Chondrocyte (in vitro differentiated cells): ENCODE data around the gene ATP5PD. TPM values are rescaled to one million over a fixed set of nuclear protein-coding genes. Genes with fewer than 3 reads are reported as not detected.

Source experiments
- DNase-seq: peaks from one replicate; pipeline ENCODE4 v3.0.0; 2021; ENCODE audit warnings: mixed read lengths, low spot score
- H3K27ac Mint-ChIP-seq: one replicate; pipeline ENCODE4 v1.8.0; 2021; ENCODE audit warnings: mild to moderate bottlenecking, moderate library complexity, mixed read lengths; ENCODE audit not compliant: unreplicated experiment
- H3K27me3 Mint-ChIP-seq: 2 replicates; pipeline ENCODE4 v1.8.0; 2021; ENCODE audit warnings: low read depth, mixed read lengths
- H3K36me3 Mint-ChIP-seq: 2 replicates; pipeline ENCODE4 v1.8.0; 2021; ENCODE audit warnings: low read depth, mixed read lengths
- H3K4me1 Mint-ChIP-seq: 2 replicates; pipeline ENCODE4 v1.8.0; 2021; ENCODE audit warnings: low read depth, mild to moderate bottlenecking, mixed read lengths
- H3K4me3 Mint-ChIP-seq: one replicate; pipeline ENCODE4 v1.8.0; 2021; ENCODE audit warnings: mild to moderate bottlenecking, moderate library complexity, mixed read lengths; ENCODE audit not compliant: unreplicated experiment
- H3K9me3 Mint-ChIP-seq: 2 replicates; pipeline ENCODE4 v1.8.0; 2021; ENCODE audit warnings: low read depth, mixed read lengths
- total RNA-seq: library from RNA; stranded (reverse); gene quantifications from 3 replicates; pipeline ENCODE4 v1.2.1, GENCODE V29; 2021
- TF ChIP-seq, protein P1 (sequence below): fragments of 200-600 bp; sonication (generic); IDR thresholded peaks from 2 replicates; pipeline ENCODE4 v1.5.0; 2021; ENCODE audit warnings: antibody characterized with exemption, mild to moderate bottlenecking, moderate library complexity

Gene ATP5PD
- total RNA-seq, 1 donor from 2014 or later, result 183 TPM

- no peak for DNase-seq
- TF ChIP-seq, protein P1, sequence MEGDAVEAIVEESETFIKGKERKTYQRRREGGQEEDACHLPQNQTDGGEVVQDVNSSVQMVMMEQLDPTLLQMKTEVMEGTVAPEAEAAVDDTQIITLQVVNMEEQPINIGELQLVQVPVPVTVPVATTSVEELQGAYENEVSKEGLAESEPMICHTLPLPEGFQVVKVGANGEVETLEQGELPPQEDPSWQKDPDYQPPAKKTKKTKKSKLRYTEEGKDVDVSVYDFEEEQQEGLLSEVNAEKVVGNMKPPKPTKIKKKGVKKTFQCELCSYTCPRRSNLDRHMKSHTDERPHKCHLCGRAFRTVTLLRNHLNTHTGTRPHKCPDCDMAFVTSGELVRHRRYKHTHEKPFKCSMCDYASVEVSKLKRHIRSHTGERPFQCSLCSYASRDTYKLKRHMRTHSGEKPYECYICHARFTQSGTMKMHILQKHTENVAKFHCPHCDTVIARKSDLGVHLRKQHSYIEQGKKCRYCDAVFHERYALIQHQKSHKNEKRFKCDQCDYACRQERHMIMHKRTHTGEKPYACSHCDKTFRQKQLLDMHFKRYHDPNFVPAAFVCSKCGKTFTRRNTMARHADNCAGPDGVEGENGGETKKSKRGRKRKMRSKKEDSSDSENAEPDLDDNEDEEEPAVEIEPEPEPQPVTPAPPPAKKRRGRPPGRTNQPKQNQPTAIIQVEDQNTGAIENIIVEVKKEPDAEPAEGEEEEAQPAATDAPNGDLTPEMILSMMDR, result no peak
- peak overlapping the region; percentile 54 for H3K4me3 Mint-ChIP-seq
- no peaks in the 10 kb centered on the region for H3K36me3 Mint-ChIP-seq
- H3K27me3 Mint-ChIP-seq, result no peaks in the 10 kb centered on the region
- no peak overlapping the region for H3K27ac Mint-ChIP-seq
- peaks cover 46% of the 10 kb centered on the region for H3K4me1 Mint-ChIP-seq
- H3K9me3 Mint-ChIP-seq, result no peaks in the 10 kb centered on the region
Measured at GRCh38 chr17:75087182-75087557, 40.4 kb upstream of the ATP5PD start.

DNA sequence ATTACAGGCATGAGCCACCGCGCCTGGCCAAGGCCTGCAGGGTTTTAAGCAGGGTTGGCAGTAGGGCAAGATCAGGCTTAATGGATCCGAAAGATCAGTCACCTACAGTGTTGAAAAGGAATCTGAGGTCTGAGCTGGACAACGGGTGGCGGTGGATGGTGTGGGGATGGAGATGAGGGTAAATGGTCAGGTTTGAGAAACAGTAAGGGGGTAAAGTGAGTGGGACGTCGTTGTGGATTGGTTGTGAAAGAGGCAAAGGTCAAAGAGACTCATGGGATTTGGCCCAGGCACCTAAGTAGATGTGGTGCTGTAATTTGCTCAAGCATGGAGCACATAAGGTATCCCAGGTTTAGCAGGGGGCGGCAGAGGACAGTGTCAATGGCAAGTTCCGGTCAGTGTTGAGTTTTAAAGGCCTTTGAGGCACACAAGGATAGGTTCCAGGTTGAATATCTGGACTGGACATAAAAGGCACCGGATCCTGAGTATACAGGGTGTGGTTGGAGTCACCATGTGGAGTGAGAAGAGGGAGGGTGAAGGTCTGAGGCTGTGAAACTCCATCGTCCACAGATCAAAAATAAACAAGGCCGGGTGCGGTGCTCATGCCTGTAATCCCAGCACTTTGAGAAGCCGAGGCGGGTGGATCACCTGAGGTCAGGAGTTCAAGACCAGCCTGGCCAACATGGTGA is 39.9 kb upstream of the ATP5PD start:
- TF ChIP-seq, protein P1, result no peak
- no peaks in the 10 kb centered on the region for H3K36me3 Mint-ChIP-seq
- no peaks in the 10 kb centered on the region for H3K9me3 Mint-ChIP-seq
- H3K4me3 Mint-ChIP-seq, result no peak overlapping the region
- peaks cover 50% of the 10 kb centered on the region for H3K4me1 Mint-ChIP-seq
- H3K27ac Mint-ChIP-seq, result no peak overlapping the region
- no peaks in the 10 kb centered on the region for H3K27me3 Mint-ChIP-seq
- no peak for DNase-seq

GRCh38 chr17:75084039-75084660 is 37.4 kb upstream of the ATP5PD start:
- peak overlapping the region; percentile 42 for H3K27ac Mint-ChIP-seq
- no peaks in the 10 kb centered on the region for H3K9me3 Mint-ChIP-seq
- no peaks in the 10 kb centered on the region for H3K27me3 Mint-ChIP-seq
- TF ChIP-seq, protein P1, result peak; percentile 37
- no peaks in the 10 kb centered on the region for H3K36me3 Mint-ChIP-seq
- peaks cover 55% of the 10 kb centered on the region for H3K4me1 Mint-ChIP-seq
- no peak overlapping the region for H3K4me3 Mint-ChIP-seq
- no peak for DNase-seq

- Mint-ChIP-seq H3K27me3 (no peaks in the 10 kb centered on the region), H3K27ac (peak overlapping the region; percentile 55), H3K4me1 (peaks cover 61% of the 10 kb centered on the region), H3K36me3 (no peaks in the 10 kb centered on the region), H3K4me3 (no peak overlapping the region), H3K9me3 (no peaks in the 10 kb centered on the region)
- DNase-seq, result no peak
- TF ChIP-seq, protein P1, result no peak
Measured at GRCh38 chr17:75082683-75083082, 35.9 kb upstream of the ATP5PD start.

DNA sequence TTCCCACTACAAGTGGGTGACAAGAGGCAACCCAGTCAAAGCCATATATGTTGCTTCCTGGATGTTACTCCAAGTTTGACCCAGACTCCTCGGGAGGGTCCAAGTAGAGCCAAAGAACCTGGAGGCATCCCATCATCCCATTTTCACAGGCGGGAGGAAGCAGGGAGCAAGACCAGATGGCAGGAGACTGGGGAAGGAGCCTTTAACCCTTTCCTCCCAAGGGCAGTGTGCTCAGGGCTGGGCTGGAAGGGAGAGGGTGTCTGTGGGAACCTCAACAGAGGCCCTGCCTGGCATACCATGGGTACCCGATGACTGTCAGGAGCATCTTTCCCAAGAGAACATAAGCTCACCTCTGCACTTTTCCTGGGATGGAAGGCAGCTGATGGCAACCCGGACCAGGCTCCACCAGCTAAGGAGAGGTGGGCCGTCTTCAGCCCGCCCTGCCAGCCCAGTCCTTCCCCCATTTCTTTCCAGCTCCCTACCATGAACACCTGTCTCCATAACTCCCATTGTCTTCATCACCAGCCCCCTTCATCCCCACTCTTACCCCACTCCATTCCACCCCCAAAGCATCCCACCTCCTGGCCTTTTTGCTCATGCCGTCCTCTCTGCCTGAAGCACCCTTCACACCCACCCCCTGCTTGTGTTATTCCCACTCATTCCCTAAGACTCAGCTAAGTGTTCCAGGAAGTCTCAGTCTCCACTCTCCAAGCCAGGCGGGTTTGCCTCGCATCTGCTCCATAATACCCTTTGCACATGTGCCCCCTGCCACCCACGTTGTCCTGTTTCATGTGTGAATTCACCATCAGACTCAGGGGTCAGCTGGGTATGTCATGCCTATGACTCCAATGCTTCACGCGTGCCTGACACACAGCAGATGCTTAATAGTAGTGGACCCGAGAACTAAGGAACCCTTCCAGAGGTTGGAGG is 35.1 kb upstream of the ATP5PD start:
- Mint-ChIP-seq H3K27me3 (no peaks in the 10 kb centered on the region), H3K36me3 (no peaks in the 10 kb centered on the region), H3K27ac (no peak overlapping the region), H3K4me1 (peaks cover 57% of the 10 kb centered on the region), H3K4me3 (no peak overlapping the region), H3K9me3 (no peaks in the 10 kb centered on the region)
- TF ChIP-seq, protein P1, result no peak
- DNase-seq, result no peak
